CD14-positive monocyte (primary cell): Measurements from ENCODE around the gene HBM. TPM values are rescaled to one million over a fixed set of nuclear protein-coding genes. Genes with fewer than 3 reads are reported as not detected.
"Not testable (repeated sequence)": the region's sequence is repeated elsewhere in the genome, so short reads cannot be mapped to it uniquely, and the experiment has no call there.

Experiments
- DNase-seq, 3 donors: peaks; one replicate each; pipeline ENCODE4 v3.0.0-alpha.2; 2011 to 2022
- H2AFZ ChIP-seq: 2 replicates; pipeline ENCODE4 v1.6.0; 2012; ENCODE audit warnings: mild to moderate bottlenecking, low read depth, low read length, inconsistent platforms; ENCODE audit not compliant: insufficient read depth, poor library complexity, severe bottlenecking
- H3K27ac ChIP-seq, 2 donors: 1 replicate in 1 of 2; 2 replicates in 1 of 2; pipeline ENCODE4 v1.5.1; 2012 to 2013; ENCODE audit warnings: low read length in 2 of 2, control low read depth in 1 of 2, inconsistent platforms in 1 of 2, low read depth in 1 of 2, mild to moderate bottlenecking in 1 of 2
- H3K27me3 ChIP-seq, 2 donors: one replicate each; pipeline versions ENCODE4 v1.6.0 to v1.6.1; 2011 to 2013; ENCODE audit warnings: low read length in 2 of 2; ENCODE audit not compliant: control insufficient read depth in 2 of 2, insufficient read depth in 2 of 2
- H3K36me3 ChIP-seq, 2 donors: replicated peaks in 1 of 2; 1 replicate in 1 of 2; 2 replicates in 1 of 2; pipeline versions ENCODE4 v1.5.1 to v1.6.1; 2012 to 2013; ENCODE audit warnings: low read length in 2 of 2, control low read depth in 1 of 2, inconsistent platforms in 1 of 2, mild to moderate bottlenecking in 1 of 2; ENCODE audit not compliant: insufficient read depth in 2 of 2, control insufficient read depth in 1 of 2
- H3K4me1 ChIP-seq, 2 donors: 1 replicate in 1 of 2; 2 replicates in 1 of 2; pipeline versions ENCODE4 v1.5.1 to v1.6.1; 2012 to 2013; ENCODE audit warnings: low read length in 2 of 2, control low read depth in 1 of 2, inconsistent platforms in 1 of 2, mild to moderate bottlenecking in 1 of 2, moderate library complexity in 1 of 2; ENCODE audit not compliant: insufficient read depth in 2 of 2, control insufficient read depth in 1 of 2
- H3K4me2 ChIP-seq: replicated peaks from 2 replicates; pipeline ENCODE3; 2012; ENCODE audit warnings: low read length, moderate library complexity, mild to moderate bottlenecking; ENCODE audit not compliant: poor library complexity, severe bottlenecking; ENCODE audit errors: extremely low read depth
- H3K4me3 ChIP-seq, 3 experiments: fragments of 200-600 bp in 1 of 3; sonication (generic) in 1 of 3; replicated peaks in 1 of 3; 1 replicate in 2 of 3; 2 replicates in 1 of 3; pipeline ENCODE4 v1.5.1; 2011 to 2013; ENCODE audit warnings: low read length in 3 of 3, mild to moderate bottlenecking in 3 of 3, control low read depth in 2 of 3, low read depth in 2 of 3, inconsistent platforms in 1 of 3, moderate library complexity in 1 of 3
- H3K79me2 ChIP-seq: 2 replicates; pipeline ENCODE4 v1.6.0; 2012; ENCODE audit warnings: mild to moderate bottlenecking, control low read depth, inconsistent platforms, low read length, moderate library complexity; ENCODE audit not compliant: insufficient read depth
- H3K9ac ChIP-seq: 2 replicates; pipeline ENCODE4 v1.6.0; 2017; ENCODE audit warnings: low read length, mild to moderate bottlenecking; ENCODE audit not compliant: insufficient read depth, poor library complexity, severe bottlenecking
- H3K9me3 ChIP-seq, 2 donors: replicated peaks in 1 of 2; 1 replicate in 1 of 2; 2 replicates in 1 of 2; pipeline versions ENCODE4 v1.5.1 to v1.6.1; 2012 to 2013; ENCODE audit warnings: low read length in 2 of 2, control low read depth in 1 of 2; ENCODE audit not compliant: control insufficient read depth in 1 of 2, insufficient read depth in 1 of 2
- H4K20me1 ChIP-seq: 2 replicates; pipeline ENCODE4 v1.6.0; 2012; ENCODE audit warnings: mild to moderate bottlenecking, low read length, control low read depth, moderate library complexity; ENCODE audit not compliant: insufficient read depth
- H3K27ac Mint-ChIP-seq, 7 donors: one replicate each; pipeline ENCODE4 v1.8.0; 2020; ENCODE audit warnings: mild to moderate bottlenecking in 7 of 7, mixed read lengths in 7 of 7, moderate library complexity in 6 of 7, inconsistent platforms in 2 of 7
- H3K27me3 Mint-ChIP-seq, 3 donors: one replicate each; pipeline ENCODE4 v1.8.0; 2021 to 2022; ENCODE audit warnings: low read depth in 3 of 3, mild to moderate bottlenecking in 3 of 3, mixed read lengths in 3 of 3, moderate library complexity in 3 of 3, inconsistent platforms in 1 of 3
- H3K36me3 Mint-ChIP-seq, 2 donors: one replicate each; pipeline ENCODE4 v1.8.0; 2020; ENCODE audit warnings: mixed read lengths in 2 of 2, inconsistent platforms in 1 of 2, mild to moderate bottlenecking in 1 of 2
- H3K4me1 Mint-ChIP-seq: one replicate; pipeline ENCODE4 v1.8.0; 2020; ENCODE audit warnings: mild to moderate bottlenecking, mixed read lengths
- H3K4me3 Mint-ChIP-seq, 2 donors: one replicate each; pipeline ENCODE4 v1.8.0; 2020; ENCODE audit warnings: mild to moderate bottlenecking in 2 of 2, mixed read lengths in 2 of 2, moderate library complexity in 1 of 2
- H3K9me3 Mint-ChIP-seq, 7 donors: one replicate each; pipeline ENCODE4 v1.8.0; 2020 to 2022; ENCODE audit warnings: mixed read lengths in 7 of 7, mild to moderate bottlenecking in 6 of 7, moderate library complexity in 6 of 7, inconsistent platforms in 2 of 7
- CTCF ChIP-seq: fragments of 200-600 bp; IDR thresholded peaks from one replicate; pipeline ENCODE4 v1.8.0; 2022; ENCODE audit warnings: antibody characterized with exemption, mild to moderate bottlenecking
- WGBS: methylation state at CpG from one replicate; pipeline ENCODE4 v1.1.5; 2013; ENCODE audit warnings: missing lambda C conversion rate; ENCODE audit not compliant: insufficient coverage; 5-methylcytosine and 5-hydroxymethylcytosine counted together
- intact Hi-C, 2 donors: fragments of 100-400 bp; cut with micrococcal nuclease; formaldehyde crosslinking; loops; one replicate each; pipeline versions ENCODE4 v1.15.0 to v1.15.1; 2023
- polyA plus RNA-seq, 3 donors: library from polyadenylated mRNA; depleted of rRNA in 1 of 3; unstranded in 2 of 3; stranded (reverse) in 1 of 3; fragments of 300-500 nt in 2 of 3; fragments of >200 nt in 1 of 3; fragmentation: Illumina TruSeq in 2 of 3; gene quantifications; 1 replicate in 2 of 3; 2 replicates in 1 of 3; pipeline ENCODE4 v1.2.3, GENCODE V29; 2012 to 2021

HBM gene
- polyA plus RNA-seq, 3 donors: not detected

GRCh38 chr16:200388-200787, 34.6 kb downstream of the HBM start:
- intact Hi-C loops: loop anchor here in 1 of 2 donors (5.0 kb wide), 1 partner anchor 87 kb away; no protein-coding TSS in a partner anchor
- no peak overlapping the region for H3K9ac ChIP-seq
- no peak overlapping the region for H3K4me3 ChIP-seq
- H3K36me3 Mint-ChIP-seq: peaks cover 74 to 98% of the 10 kb centered on the region in 2 donors
- H3K27ac Mint-ChIP-seq: no peak overlapping the region
- H3K27ac ChIP-seq: no peak overlapping the region
- no peaks in the 10 kb centered on the region for H3K4me1 Mint-ChIP-seq
- H3K27me3 ChIP-seq: no peaks in the 10 kb centered on the region
- no peaks in the 10 kb centered on the region for H3K9me3 Mint-ChIP-seq
- no peak overlapping the region for H3K4me3 Mint-ChIP-seq
- H3K36me3 ChIP-seq: peaks cover 83 to 87% of the 10 kb centered on the region in 2 donors
- no peaks in the 10 kb centered on the region for H3K79me2 ChIP-seq
- H3K27me3 Mint-ChIP-seq: no peaks in the 10 kb centered on the region
- no peak for DNase-seq
- no peaks in the 10 kb centered on the region for H3K4me1 ChIP-seq
- WGBS: 100% methylated on average over 2 of the region's 5 CpGs
- no peak for TF ChIP-seq CTCF
- H2AFZ ChIP-seq: no peak overlapping the region
- no peak overlapping the region for H3K4me2 ChIP-seq
- no peaks in the 10 kb centered on the region for H3K9me3 ChIP-seq
- H4K20me1 ChIP-seq: peaks cover 4% of the 10 kb centered on the region

GRCh38 chr16:203246-203645, 37.5 kb downstream of the HBM start:
- Histone ChIP-seq H3K79me2 (no peaks in the 10 kb centered on the region), H3K4me3 (no peak overlapping the region), H3K36me3 (peaks cover 84 to 87% of the 10 kb centered on the region in 2 donors), H3K27ac (no peak overlapping the region), H2AFZ (no peak overlapping the region), H3K9me3 (no peaks in the 10 kb centered on the region), H3K4me1 (no peaks in the 10 kb centered on the region), H3K4me2 (no peak overlapping the region), H4K20me1 (peaks cover under 1% of the 10 kb centered on the region), H3K9ac (no peak overlapping the region), H3K27me3 (no peaks in the 10 kb centered on the region)
- no peak for DNase-seq
- Mint-ChIP-seq H3K4me1 (no peaks in the 10 kb centered on the region), H3K27ac (no peak overlapping the region), H3K27me3 (no peaks in the 10 kb centered on the region), H3K9me3 (no peaks in the 10 kb centered on the region), H3K36me3 (peaks cover 79 to 98% of the 10 kb centered on the region in 2 donors), H3K4me3 (no peak overlapping the region)
- intact Hi-C loops: loop anchor here in 1 of 2 donors (5.0 kb wide), 1 partner anchor 84 kb away; no protein-coding TSS in a partner anchor
- TF ChIP-seq CTCF: no peak
- no CpG with 5 or more reads among the region's 4 CpGs for WGBS

- intact Hi-C loops: loop anchor here in 1 of 2 donors (5.0 kb wide), 1 partner anchor 83 kb away; no protein-coding TSS in a partner anchor
- H3K4me1 Mint-ChIP-seq, H3K4me1 ChIP-seq, H4K20me1 ChIP-seq, H3K9me3 Mint-ChIP-seq, H3K4me3 Mint-ChIP-seq, H3K4me2 ChIP-seq, H3K4me3 ChIP-seq, H3K9ac ChIP-seq, H3K79me2 ChIP-seq, H3K27me3 ChIP-seq, H3K9me3 ChIP-seq, DNase-seq, H3K27me3 Mint-ChIP-seq, H3K27ac ChIP-seq, H2AFZ ChIP-seq: not testable (repeated sequence)
- Mint-ChIP-seq H3K27ac (peak overlapping the region in 2 of 7 donors; percentile 40), H3K36me3 (peaks cover 77 to 98% of the 10 kb centered on the region in 2 donors)
- peaks cover 81 to 87% of the 10 kb centered on the region in 2 donors for H3K36me3 ChIP-seq
- 100% methylated on average over 7 of the region's 9 CpGs for WGBS
These were observed 38.3 kb downstream of the HBM start for GRCh38 chr16:204046-204445.
